BLaER1 treated with 17β-estradiol and CSF1 and Interleukin-3, amounts not matched to agents 10 nM and 100 nM (cell line): ENCODE data around the gene PHLPP1.
A peak's percentile ranks its signal among the peaks of the same experiment; 100 is the strongest.

ENCODE experiments used
- H3K27ac ChIP-seq, 11 experiments: shearing (Covaris generic); formaldehyde crosslinking; 2 replicates each; pipeline ENCODE4 v1.8.1; 2022
- H3K27me3 ChIP-seq, 11 experiments: shearing (Covaris generic); formaldehyde crosslinking; 2 replicates each; pipeline ENCODE4 v1.8.1; 2022
- H3K36me3 ChIP-seq, 11 experiments: shearing (Covaris generic); formaldehyde crosslinking; 2 replicates each; pipeline ENCODE4 v1.8.1; 2022
- H3K4me1 ChIP-seq, 10 experiments: shearing (Covaris generic); formaldehyde crosslinking; 2 replicates each; pipeline ENCODE4 v1.8.1; 2022
- H3K4me2 ChIP-seq, 11 experiments: shearing (Covaris generic); formaldehyde crosslinking; 2 replicates each; pipeline ENCODE4 v1.8.1; 2022
- H3K4me3 ChIP-seq, 10 experiments: shearing (Covaris generic); formaldehyde crosslinking; 2 replicates each; pipeline ENCODE4 v1.8.1; 2022
- H3K9ac ChIP-seq, 11 experiments: shearing (Covaris generic); formaldehyde crosslinking; 2 replicates each; pipeline ENCODE4 v1.8.1; 2022
- H3K9me3 ChIP-seq, 11 experiments: shearing (Covaris generic); formaldehyde crosslinking; replicated peaks in 1 of 11; 2 replicates each; pipeline ENCODE4 v1.8.1; 2022
- H4K20me1 ChIP-seq, 11 experiments: shearing (Covaris generic); formaldehyde crosslinking; 2 replicates each; pipeline ENCODE4 v1.8.1; 2022
- Cebpa-rat ChIP-seq, 11 experiments: shearing (Covaris generic); IDR thresholded peaks; 2 replicates each; pipeline ENCODE4 v1.8.1; 2022

PHLPP1 gene

DNA sequence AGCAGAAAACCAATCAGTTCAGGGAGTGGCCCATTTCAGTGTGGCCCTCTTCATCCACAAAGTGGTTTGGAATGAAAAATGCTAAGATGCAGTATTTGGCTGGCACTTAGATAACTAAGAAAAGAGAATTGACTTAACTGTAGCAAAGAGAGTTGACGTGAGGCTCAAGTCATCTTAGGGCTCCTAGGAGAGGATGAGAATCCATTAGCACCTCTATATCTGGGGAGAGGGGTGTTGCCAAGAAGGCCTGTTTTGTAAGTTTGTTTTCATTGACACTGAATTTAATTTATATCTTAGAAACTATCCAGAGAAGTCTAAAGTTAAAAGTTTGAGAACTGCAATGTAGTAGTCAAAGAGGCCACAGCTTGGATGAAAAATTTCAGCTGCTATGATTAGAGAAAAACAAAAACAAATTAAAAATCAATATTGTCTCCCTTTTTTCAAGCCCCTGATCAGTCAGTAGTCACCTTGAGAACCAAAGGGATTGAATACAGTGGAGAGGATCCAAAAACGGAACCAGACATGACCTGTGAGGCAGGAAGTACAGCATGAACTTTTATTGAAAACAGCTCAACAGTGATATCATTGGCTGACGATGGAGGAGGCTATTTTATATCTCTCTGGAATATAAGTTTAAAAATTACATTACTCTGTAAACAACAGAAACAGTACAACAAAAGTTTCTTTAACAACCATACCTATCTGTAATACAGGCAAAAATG lies 52.7 kb downstream of the PHLPP1 start:
- no peak overlapping the region for H3K9ac ChIP-seq
- no peak overlapping the region for H3K4me3 ChIP-seq
- H3K27me3 ChIP-seq: no peaks in the 10 kb centered on the region
- H4K20me1 ChIP-seq: peaks cover 0 to 23% (median 0%) of the 10 kb centered on the region in 11 experiments; a peak in 6 of 22 replicates
- H3K27ac ChIP-seq: no peak overlapping the region
- H3K9me3 ChIP-seq: peaks cover 0 to 32% (median 13%) of the 10 kb centered on the region in 11 experiments; a peak in 11 of 22 replicates
- H3K4me1 ChIP-seq: peaks cover 13 to 26% (median 20%) of the 10 kb centered on the region in 10 experiments; a peak in 19 of 20 replicates
- no peak for TF ChIP-seq Cebpa-rat (IDR thresholded peaks at IDR 0.05)
- peaks cover 0 to 29% (median 16%) of the 10 kb centered on the region in 11 experiments; a peak in 15 of 22 replicates for H3K36me3 ChIP-seq
- peak overlapping the region in 5 of 11 experiments; percentile 3 to 11 (median 5); a peak in 5 of 22 replicates for H3K4me2 ChIP-seq

DNA sequence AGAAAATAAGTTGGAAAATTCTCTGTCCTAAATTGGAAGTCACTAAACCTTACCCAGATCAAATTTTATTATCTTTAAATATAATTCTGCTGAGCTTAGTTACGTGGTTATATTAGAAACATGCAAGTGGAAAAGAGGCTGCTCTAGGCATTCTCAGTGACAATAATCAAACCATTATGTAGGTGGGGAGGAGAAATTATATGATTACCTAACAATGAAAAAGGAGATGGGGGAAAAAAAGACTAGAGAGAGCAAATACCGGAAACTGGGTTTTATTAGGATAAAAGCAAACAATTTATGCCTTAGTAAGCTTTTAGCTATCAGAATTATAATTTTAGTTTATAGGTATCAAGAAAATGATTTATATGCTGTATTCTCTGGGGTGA lies 53.2 kb downstream of the PHLPP1 start:
- no peaks in the 10 kb centered on the region for H3K27me3 ChIP-seq
- peaks cover 13 to 26% (median 20%) of the 10 kb centered on the region in 10 experiments; a peak in 19 of 20 replicates for H3K4me1 ChIP-seq
- no peak overlapping the region for H3K27ac ChIP-seq
- no peak overlapping the region for H3K4me2 ChIP-seq
- no peak overlapping the region for H3K4me3 ChIP-seq
- H4K20me1 ChIP-seq: peaks cover 0 to 18% (median 0%) of the 10 kb centered on the region in 11 experiments; a peak in 6 of 22 replicates
- no peak overlapping the region for H3K9ac ChIP-seq
- peaks cover 0 to 27% (median 10%) of the 10 kb centered on the region in 11 experiments; a peak in 11 of 22 replicates for H3K9me3 ChIP-seq
- H3K36me3 ChIP-seq: peaks cover 0 to 24% (median 11%) of the 10 kb centered on the region in 11 experiments; a peak in 13 of 22 replicates
- no peak for TF ChIP-seq Cebpa-rat (IDR thresholded peaks at IDR 0.05)

DNA sequence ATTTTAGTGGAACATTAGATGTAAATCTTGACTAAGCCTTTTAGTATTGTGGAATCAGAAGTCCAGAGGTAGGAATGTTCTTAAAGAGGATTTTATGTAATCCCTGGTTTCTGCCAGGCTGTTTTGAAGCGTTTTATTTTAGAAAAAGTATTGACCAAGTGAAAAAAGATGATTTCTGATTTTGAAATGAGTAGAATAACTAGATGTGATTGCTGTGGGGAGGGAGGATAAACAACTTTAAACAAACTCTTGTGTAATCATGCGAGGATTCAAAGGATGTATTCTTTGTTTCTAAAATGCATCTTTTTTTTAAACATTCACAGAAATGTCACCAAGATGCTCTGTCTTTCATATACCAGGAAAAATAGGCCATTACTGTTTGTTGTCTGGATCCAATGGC lies 53.9 kb downstream of the PHLPP1 start:
- Histone ChIP-seq H4K20me1 (peaks cover 0 to 18% (median 0%) of the 10 kb centered on the region in 11 experiments; a peak in 6 of 22 replicates), H3K9ac (no peak overlapping the region)
- TF ChIP-seq Cebpa-rat (IDR thresholded peaks at IDR 0.05): no peak

GRCh38 chr18:62771494-62772270 lies 56.3 kb downstream of the PHLPP1 start:
- Histone ChIP-seq H3K36me3 (peaks cover 0 to 18% (median 4%) of the 10 kb centered on the region in 11 experiments; a peak in 5 of 22 replicates), H3K9ac (no peak overlapping the region), H3K4me2 (peak overlapping the region; percentile 7 to 51 (median 24); a peak in 15 of 22 replicates), H3K4me1 (peaks cover 15 to 33% (median 26%) of the 10 kb centered on the region in 10 experiments; a peak in 19 of 20 replicates), H3K4me3 (no peak overlapping the region), H3K27me3 (no peaks in the 10 kb centered on the region), H4K20me1 (peaks cover 0 to 15% (median 0%) of the 10 kb centered on the region in 11 experiments; a peak in 6 of 22 replicates), H3K27ac (peak overlapping the region in 1 of 11 experiments; percentile 18; a peak in 2 of 22 replicates), H3K9me3 (peaks cover 0 to 22% (median 14%) of the 10 kb centered on the region in 11 experiments; a peak in 13 of 22 replicates)
- no peak for TF ChIP-seq Cebpa-rat (IDR thresholded peaks at IDR 0.05)

More for the DNA sequence above, 53.9 kb downstream of the PHLPP1 start:
- Histone ChIP-seq H3K9me3 (peaks cover 0 to 22% (median 10%) of the 10 kb centered on the region in 11 experiments; a peak in 11 of 22 replicates), H3K4me3 (no peak overlapping the region), H3K36me3 (peaks cover 0 to 18% (median 6%) of the 10 kb centered on the region in 11 experiments; a peak in 8 of 22 replicates), H3K27me3 (no peaks in the 10 kb centered on the region), H3K4me2 (no peak overlapping the region), H3K4me1 (peaks cover 15 to 32% (median 26%) of the 10 kb centered on the region in 10 experiments; a peak in 19 of 20 replicates), H3K27ac (no peak overlapping the region)

- Histone ChIP-seq H3K4me2 (no peak overlapping the region), H3K36me3 (peaks cover 0 to 18% (median 4%) of the 10 kb centered on the region in 11 experiments; a peak in 5 of 22 replicates), H3K4me3 (no peak overlapping the region), H3K27me3 (no peaks in the 10 kb centered on the region), H3K9me3 (peaks cover 0 to 22% (median 16%) of the 10 kb centered on the region in 11 experiments; a peak in 13 of 22 replicates), H4K20me1 (peaks cover 0 to 9% (median 0%) of the 10 kb centered on the region in 11 experiments; a peak in 4 of 22 replicates), H3K4me1 (peaks cover 10 to 22% (median 19%) of the 10 kb centered on the region in 10 experiments; a peak in 18 of 20 replicates), H3K9ac (no peak overlapping the region), H3K27ac (no peak overlapping the region)
- no peak for TF ChIP-seq Cebpa-rat (IDR thresholded peaks at IDR 0.05)
These were observed 57.7 kb downstream of the PHLPP1 start for GRCh38 chr18:62772860-62773584.

- Histone ChIP-seq H4K20me1 (peaks cover 0 to 9% (median 0%) of the 10 kb centered on the region in 11 experiments; a peak in 4 of 22 replicates), H3K27ac (0 out of 22 replicates have a peak overlapping the region, but pooled peaks of 1 of the 11 experiments have one; percentile 5), H3K9me3 (peaks cover 0 to 22% (median 16%) of the 10 kb centered on the region in 11 experiments; a peak in 13 of 22 replicates), H3K27me3 (no peaks in the 10 kb centered on the region), H3K36me3 (peaks cover 0 to 18% (median 4%) of the 10 kb centered on the region in 11 experiments; a peak in 5 of 22 replicates), H3K4me2 (peak overlapping the region in 3 of 11 experiments; percentile 2 to 19 (median 19); a peak in 3 of 22 replicates), H3K9ac (no peak overlapping the region), H3K4me1 (peaks cover 7 to 22% (median 16%) of the 10 kb centered on the region in 10 experiments; a peak in 16 of 20 replicates), H3K4me3 (no peak overlapping the region)
- TF ChIP-seq Cebpa-rat (IDR thresholded peaks at IDR 0.05): no peak
These were observed 58.4 kb downstream of the PHLPP1 start for GRCh38 chr18:62773691-62774090.

DNA sequence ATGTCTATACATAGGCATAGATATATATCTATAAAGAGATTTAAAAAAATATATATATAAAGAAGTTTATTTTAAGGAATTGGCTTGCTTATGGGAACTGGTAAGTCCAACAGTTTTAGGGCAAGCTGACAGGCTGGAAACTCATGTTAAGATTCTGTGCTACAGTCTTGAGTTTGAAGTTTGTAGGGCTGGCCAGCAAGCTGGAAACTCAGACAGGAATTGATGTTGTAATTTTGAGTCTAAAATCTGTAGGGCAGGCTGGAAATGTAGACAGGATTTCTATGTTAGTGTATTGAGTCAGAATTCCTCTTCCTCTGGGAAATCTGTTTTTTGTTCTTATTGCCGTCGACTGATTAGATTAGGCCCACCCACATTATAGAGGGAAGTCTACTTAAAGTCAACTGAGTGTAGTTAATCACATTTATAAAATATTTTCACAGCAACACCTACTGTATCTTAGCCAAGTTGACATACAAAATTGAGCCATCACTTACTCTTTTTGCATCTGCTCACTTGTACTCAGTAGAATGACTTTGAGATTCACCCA lies 60.8 kb downstream of the PHLPP1 start:
- Histone ChIP-seq H4K20me1 (peaks cover 0 to 23% (median 4%) of the 10 kb centered on the region in 11 experiments; a peak in 7 of 22 replicates), H3K9me3 (peaks cover 0 to 11% (median 5%) of the 10 kb centered on the region in 11 experiments; a peak in 7 of 22 replicates), H3K36me3 (peaks cover 0 to 16% (median 0%) of the 10 kb centered on the region in 11 experiments; a peak in 3 of 22 replicates), H3K4me3 (no peak overlapping the region), H3K27ac (no peak overlapping the region), H3K4me2 (no peak overlapping the region), H3K27me3 (no peaks in the 10 kb centered on the region), H3K9ac (no peak overlapping the region), H3K4me1 (peaks cover 7 to 18% (median 15%) of the 10 kb centered on the region in 10 experiments; a peak in 19 of 20 replicates)
- TF ChIP-seq Cebpa-rat (IDR thresholded peaks at IDR 0.05): no peak
